ENCODE results near the gene RETNLB. TPM values are rescaled to one million over a fixed set of nuclear protein-coding genes. Genes with fewer than 3 reads are reported as not detected.

The RETNLB gene
- total and polyA plus RNA-seq, 4 donors = not detected

DNA sequence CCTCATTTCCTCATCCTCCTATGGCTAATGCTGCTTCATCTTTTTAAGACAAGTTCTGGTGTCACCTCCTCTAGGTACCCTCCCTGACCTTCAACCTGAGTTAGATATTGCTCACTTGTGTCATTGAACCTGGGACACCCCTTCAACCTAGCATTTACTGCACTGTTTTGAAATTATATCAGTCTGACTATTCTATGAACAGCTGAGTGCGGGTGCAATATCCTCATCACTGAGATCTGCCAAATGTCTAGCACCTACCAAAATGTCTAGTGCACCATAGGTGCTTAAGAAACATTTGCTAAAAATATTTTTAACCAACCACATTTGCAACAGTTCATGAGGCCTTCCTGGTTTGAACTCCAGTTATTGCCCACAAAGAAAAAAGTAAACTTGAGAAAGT, 34.5 kb downstream of the RETNLB start:
- TF ChIP-seq, protein P1, sequence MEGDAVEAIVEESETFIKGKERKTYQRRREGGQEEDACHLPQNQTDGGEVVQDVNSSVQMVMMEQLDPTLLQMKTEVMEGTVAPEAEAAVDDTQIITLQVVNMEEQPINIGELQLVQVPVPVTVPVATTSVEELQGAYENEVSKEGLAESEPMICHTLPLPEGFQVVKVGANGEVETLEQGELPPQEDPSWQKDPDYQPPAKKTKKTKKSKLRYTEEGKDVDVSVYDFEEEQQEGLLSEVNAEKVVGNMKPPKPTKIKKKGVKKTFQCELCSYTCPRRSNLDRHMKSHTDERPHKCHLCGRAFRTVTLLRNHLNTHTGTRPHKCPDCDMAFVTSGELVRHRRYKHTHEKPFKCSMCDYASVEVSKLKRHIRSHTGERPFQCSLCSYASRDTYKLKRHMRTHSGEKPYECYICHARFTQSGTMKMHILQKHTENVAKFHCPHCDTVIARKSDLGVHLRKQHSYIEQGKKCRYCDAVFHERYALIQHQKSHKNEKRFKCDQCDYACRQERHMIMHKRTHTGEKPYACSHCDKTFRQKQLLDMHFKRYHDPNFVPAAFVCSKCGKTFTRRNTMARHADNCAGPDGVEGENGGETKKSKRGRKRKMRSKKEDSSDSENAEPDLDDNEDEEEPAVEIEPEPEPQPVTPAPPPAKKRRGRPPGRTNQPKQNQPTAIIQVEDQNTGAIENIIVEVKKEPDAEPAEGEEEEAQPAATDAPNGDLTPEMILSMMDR (IDR thresholded peaks at IDR 0.05; ENCODE audit: low read depth, low read length, missing input control) = no peak
- TF ChIP-seq GABPA (IDR thresholded peaks at IDR 0.05 in 1 of 2, conservative IDR thresholded peaks at IDR 0.05 in 1 of 2) = no peak
- TF ChIP-seq FOXA2 (IDR thresholded peaks at IDR 0.05) = no peak
- no peak for DNase-seq (ENCODE audit: low spot score)
- no peaks in the 10 kb centered on the region for H3K27me3 ChIP-seq (ENCODE audit: control insufficient read depth in 4 of 4, insufficient read depth in 4 of 4, low read length in 3 of 4)
- no peaks in the 10 kb centered on the region for H3K36me3 ChIP-seq (ENCODE audit: control insufficient read depth in 4 of 4, insufficient read depth in 3 of 4, low read depth in 1 of 4, low read length in 3 of 4)
- H3K27ac ChIP-seq (ENCODE audit: low read depth in 1 of 2, low read length in 2 of 2) = no peak overlapping the region
- H3K4me1 ChIP-seq (ENCODE audit: control insufficient read depth in 4 of 4, insufficient read depth in 4 of 4, low read length in 3 of 4) = no peaks in the 10 kb centered on the region
- no peak overlapping the region for H3K4me3 ChIP-seq (ENCODE audit: low read depth in 1 of 3, low read length in 3 of 3)
- H3K9ac ChIP-seq (ENCODE audit: low read depth in 1 of 2, low read length in 2 of 2) = no peak overlapping the region
- H3K9me3 ChIP-seq (ENCODE audit: control insufficient read depth in 4 of 4, low read length in 3 of 4) = no peaks in the 10 kb centered on the region
- 56% methylated on average over 1 of the region's 1 CpG for WGBS

DNA sequence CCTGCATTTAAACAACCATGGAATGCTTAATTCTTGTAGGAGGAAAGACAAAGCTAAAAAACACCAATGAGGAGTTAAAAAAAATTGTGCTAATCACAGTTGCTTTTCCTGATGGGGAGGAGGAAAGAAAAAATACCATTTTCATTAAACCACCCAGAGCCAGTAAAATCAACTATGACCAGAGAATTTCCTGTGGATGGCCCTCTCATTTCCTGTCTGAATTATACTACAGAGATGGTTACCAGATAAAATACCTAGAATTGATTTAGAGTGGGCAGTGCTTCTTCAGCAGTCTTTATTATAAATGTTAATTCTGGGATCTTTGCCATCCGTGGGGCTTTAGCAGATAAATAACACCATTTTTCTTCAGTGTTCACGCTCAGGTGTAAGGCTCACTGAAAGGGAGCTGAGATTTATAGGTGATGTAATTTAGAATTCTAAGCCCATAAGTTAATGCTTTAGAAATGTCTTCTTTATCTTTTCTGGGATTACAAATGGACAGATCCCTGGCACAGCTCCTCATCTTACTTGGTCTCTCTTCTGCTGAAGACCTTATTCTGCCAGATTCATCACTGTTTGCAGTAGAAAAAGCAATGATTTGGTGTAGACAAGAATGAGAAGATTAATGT, 37.9 kb downstream of the RETNLB start:
- no peak for TF ChIP-seq HNF4G (IDR thresholded peaks at IDR 0.05)
- TF ChIP-seq HNF4A (conservative IDR thresholded peaks at IDR 0.05) = no peak
- TF ChIP-seq, protein P2, sequence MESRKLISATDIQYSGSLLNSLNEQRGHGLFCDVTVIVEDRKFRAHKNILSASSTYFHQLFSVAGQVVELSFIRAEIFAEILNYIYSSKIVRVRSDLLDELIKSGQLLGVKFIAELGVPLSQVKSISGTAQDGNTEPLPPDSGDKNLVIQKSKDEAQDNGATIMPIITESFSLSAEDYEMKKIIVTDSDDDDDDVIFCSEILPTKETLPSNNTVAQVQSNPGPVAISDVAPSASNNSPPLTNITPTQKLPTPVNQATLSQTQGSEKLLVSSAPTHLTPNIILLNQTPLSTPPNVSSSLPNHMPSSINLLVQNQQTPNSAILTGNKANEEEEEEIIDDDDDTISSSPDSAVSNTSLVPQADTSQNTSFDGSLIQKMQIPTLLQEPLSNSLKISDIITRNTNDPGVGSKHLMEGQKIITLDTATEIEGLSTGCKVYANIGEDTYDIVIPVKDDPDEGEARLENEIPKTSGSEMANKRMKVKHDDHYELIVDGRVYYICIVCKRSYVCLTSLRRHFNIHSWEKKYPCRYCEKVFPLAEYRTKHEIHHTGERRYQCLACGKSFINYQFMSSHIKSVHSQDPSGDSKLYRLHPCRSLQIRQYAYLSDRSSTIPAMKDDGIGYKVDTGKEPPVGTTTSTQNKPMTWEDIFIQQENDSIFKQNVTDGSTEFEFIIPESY (IDR thresholded peaks at IDR 0.05) = no peak
- TF ChIP-seq EGR1 (IDR thresholded peaks at IDR 0.05; ENCODE audit: low read depth in 2 of 2) = no peak
- no peaks in the 10 kb centered on the region for H3K36me3 ChIP-seq (ENCODE audit: control insufficient read depth in 4 of 4, insufficient read depth in 3 of 4, low read depth in 1 of 4, low read length in 3 of 4)
- H3K9ac ChIP-seq (ENCODE audit: low read depth in 1 of 2, low read length in 2 of 2) = no peak overlapping the region
- H3K4me3 ChIP-seq (ENCODE audit: low read depth in 1 of 3, low read length in 3 of 3) = no peak overlapping the region
- H3K4me1 ChIP-seq (ENCODE audit: control insufficient read depth in 4 of 4, insufficient read depth in 4 of 4, low read length in 3 of 4) = no peaks in the 10 kb centered on the region
- H3K27me3 ChIP-seq (ENCODE audit: control insufficient read depth in 4 of 4, insufficient read depth in 4 of 4, low read length in 3 of 4) = peaks cover 0 to 3% (median 0%) of the 10 kb centered on the region in 4 donors
- no peak overlapping the region for H3K27ac ChIP-seq (ENCODE audit: low read depth in 1 of 2, low read length in 2 of 2)
- H3K9me3 ChIP-seq (ENCODE audit: control insufficient read depth in 4 of 4, low read length in 3 of 4) = no peaks in the 10 kb centered on the region
- no peak for DNase-seq (ENCODE audit: low spot score)
- WGBS = 72% methylated on average over 2 of the region's 2 CpGs

DNA sequence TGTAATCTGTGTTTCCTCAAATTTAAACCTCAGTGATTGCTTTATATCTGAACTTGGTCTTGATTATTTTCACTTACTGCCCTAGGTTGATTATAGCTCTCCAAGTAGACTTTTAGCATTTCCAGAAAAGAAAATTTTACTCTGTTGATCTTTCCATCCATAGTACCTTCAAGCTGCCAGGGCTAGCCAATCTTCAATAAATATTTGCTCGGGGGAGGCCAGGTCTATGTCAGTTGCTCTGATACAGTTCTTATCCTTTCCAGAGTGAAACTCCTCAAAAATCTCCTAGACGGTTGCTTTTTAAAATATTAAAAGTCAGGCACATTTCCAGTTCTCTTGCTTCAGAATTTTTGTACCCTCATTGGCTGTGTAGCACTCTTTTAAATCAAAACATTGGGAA, 38.8 kb downstream of the RETNLB start:
- peaks cover 0 to 3% (median 0%) of the 10 kb centered on the region in 4 donors for H3K27me3 ChIP-seq (ENCODE audit: control insufficient read depth in 4 of 4, insufficient read depth in 4 of 4, low read length in 3 of 4)
- H3K4me3 ChIP-seq (ENCODE audit: low read depth in 1 of 3, low read length in 3 of 3) = no peak overlapping the region
- no peaks in the 10 kb centered on the region for H3K36me3 ChIP-seq (ENCODE audit: control insufficient read depth in 4 of 4, insufficient read depth in 3 of 4, low read depth in 1 of 4, low read length in 3 of 4)
- DNase-seq (ENCODE audit: low spot score) = no peak
- H3K9ac ChIP-seq (ENCODE audit: low read depth in 1 of 2, low read length in 2 of 2) = no peak overlapping the region
- H3K27ac ChIP-seq (ENCODE audit: low read depth in 1 of 2, low read length in 2 of 2) = no peak overlapping the region
- 29% methylated on average over 2 of the region's 2 CpGs for WGBS
- TF ChIP-seq, protein P3, sequence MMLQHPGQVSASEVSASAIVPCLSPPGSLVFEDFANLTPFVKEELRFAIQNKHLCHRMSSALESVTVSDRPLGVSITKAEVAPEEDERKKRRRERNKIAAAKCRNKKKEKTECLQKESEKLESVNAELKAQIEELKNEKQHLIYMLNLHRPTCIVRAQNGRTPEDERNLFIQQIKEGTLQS (IDR thresholded peaks at IDR 0.05) = no peak
- TF ChIP-seq, protein P4, sequence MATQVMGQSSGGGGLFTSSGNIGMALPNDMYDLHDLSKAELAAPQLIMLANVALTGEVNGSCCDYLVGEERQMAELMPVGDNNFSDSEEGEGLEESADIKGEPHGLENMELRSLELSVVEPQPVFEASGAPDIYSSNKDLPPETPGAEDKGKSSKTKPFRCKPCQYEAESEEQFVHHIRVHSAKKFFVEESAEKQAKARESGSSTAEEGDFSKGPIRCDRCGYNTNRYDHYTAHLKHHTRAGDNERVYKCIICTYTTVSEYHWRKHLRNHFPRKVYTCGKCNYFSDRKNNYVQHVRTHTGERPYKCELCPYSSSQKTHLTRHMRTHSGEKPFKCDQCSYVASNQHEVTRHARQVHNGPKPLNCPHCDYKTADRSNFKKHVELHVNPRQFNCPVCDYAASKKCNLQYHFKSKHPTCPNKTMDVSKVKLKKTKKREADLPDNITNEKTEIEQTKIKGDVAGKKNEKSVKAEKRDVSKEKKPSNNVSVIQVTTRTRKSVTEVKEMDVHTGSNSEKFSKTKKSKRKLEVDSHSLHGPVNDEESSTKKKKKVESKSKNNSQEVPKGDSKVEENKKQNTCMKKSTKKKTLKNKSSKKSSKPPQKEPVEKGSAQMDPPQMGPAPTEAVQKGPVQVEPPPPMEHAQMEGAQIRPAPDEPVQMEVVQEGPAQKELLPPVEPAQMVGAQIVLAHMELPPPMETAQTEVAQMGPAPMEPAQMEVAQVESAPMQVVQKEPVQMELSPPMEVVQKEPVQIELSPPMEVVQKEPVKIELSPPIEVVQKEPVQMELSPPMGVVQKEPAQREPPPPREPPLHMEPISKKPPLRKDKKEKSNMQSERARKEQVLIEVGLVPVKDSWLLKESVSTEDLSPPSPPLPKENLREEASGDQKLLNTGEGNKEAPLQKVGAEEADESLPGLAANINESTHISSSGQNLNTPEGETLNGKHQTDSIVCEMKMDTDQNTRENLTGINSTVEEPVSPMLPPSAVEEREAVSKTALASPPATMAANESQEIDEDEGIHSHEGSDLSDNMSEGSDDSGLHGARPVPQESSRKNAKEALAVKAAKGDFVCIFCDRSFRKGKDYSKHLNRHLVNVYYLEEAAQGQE (IDR thresholded peaks at IDR 0.05) = no peak
- TF ChIP-seq EGR1 (IDR thresholded peaks at IDR 0.05; ENCODE audit: low read depth in 2 of 2) = no peak
- H3K4me1 ChIP-seq (ENCODE audit: control insufficient read depth in 4 of 4, insufficient read depth in 4 of 4, low read length in 3 of 4) = no peaks in the 10 kb centered on the region
- H3K9me3 ChIP-seq (ENCODE audit: control insufficient read depth in 4 of 4, low read length in 3 of 4) = peaks cover 0 to 4% (median 0%) of the 10 kb centered on the region in 4 donors
